Spleen (tissue), 7 donors: Measurements from ENCODE around the gene HSPA4.

Experiments used
- CTCF ChIP-seq, 11 experiments: fragments of 200-600 bp in 7 of 11; fragments of 450-650 bp in 4 of 11; sonication (generic) in 4 of 11; IDR thresholded peaks in 8 of 11; conservative IDR thresholded peaks in 3 of 11; 1 replicate in 7 of 11; 2 replicates in 4 of 11; pipeline versions ENCODE4 v1.4.0 to v1.8.0; 2016 to 2021; ENCODE audit warnings: antibody characterized with exemption in 11 of 11, inconsistent platforms in 4 of 11, mild to moderate bottlenecking in 1 of 11
- POLR2A ChIP-seq, 3 donors: fragments of 450-650 bp; IDR thresholded peaks; one replicate each; pipeline ENCODE4 v1.5.1; 2017; ENCODE audit warnings: antibody characterized with exemption in 3 of 3, mild to moderate bottlenecking in 1 of 3
- POLR2AphosphoS5 ChIP-seq, 3 donors: sonication (generic); formaldehyde crosslinking; IDR thresholded peaks; one replicate each; pipeline ENCODE4 v1.5.1; 2017; ENCODE audit warnings: antibody characterized with exemption in 3 of 3
- donor health status: DM: no; HTN: no; CAD: no; lungs with moderate emphysema.
- donor health status: DM: no; HTN: no; CAD: no.
- donor health status: DM: no; HTN: no; CAD: no.

DNA sequence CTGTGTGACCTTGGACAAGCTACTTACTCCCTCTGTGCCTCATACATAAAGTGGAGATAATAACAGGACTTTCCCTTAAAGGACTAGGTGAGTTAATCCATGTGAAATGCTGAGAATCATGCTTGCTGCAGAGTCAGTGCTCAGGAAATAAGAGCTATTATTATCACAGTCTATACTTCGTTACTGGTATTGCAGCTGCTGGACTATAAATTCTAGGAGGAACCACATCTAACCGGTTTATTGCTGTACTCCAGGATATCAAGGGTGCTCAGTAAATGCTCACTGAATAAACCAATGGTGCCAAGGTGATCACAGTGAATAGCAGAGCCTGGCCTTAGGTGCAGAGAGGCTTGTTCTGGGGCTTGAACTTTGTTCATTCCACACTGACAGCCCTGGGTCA lies 69.3 kb downstream of the HSPA4 start:
- TF ChIP-seq CTCF (IDR thresholded peaks at IDR 0.05 in 8 of 11, conservative IDR thresholded peaks at IDR 0.05 in 3 of 11) (no peak), POLR2AphosphoS5 (IDR thresholded peaks at IDR 0.05) (no peak), POLR2A (IDR thresholded peaks at IDR 0.05) (no peak)
